ENCODE results near the gene GPR32. TPM values are rescaled to one million over a fixed set of nuclear protein-coding genes. Genes with fewer than 3 reads are reported as not detected.
"Not testable (repeated sequence)": the region's sequence is repeated elsewhere in the genome, so short reads cannot be mapped to it uniquely, and the experiment has no call there.

The GPR32 gene
- total and polyA plus RNA-seq, 12 donors, result 16.0 TPM; not detected in 11

DNA sequence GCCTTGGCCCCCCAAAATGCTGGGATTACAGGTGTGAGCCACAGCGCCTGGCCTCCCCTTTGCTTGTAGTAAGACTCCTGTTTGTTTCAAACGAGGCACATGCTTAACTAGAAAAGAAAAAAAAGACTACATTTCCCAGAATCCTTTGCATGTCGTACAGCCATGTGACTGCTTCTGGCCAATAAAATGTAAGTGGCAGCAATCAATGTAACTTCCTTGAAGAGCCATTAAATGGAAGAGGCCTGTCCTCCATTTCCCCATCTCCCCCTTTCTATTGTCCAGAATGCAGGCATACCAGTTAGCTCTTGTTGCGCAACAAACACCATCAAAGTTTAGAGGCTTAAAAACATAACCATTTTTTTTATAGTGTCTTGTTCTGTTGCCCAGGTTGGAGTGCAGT is 10.4 kb upstream of the GPR32 start:
- WGBS, 4 donors, result 58 to 72% (median 71%) methylated on average over 4 of the region's 4 CpGs
- no peak for TF ChIP-seq POLR2A (IDR thresholded peaks at IDR 0.05)
- TF ChIP-seq, protein P1, sequence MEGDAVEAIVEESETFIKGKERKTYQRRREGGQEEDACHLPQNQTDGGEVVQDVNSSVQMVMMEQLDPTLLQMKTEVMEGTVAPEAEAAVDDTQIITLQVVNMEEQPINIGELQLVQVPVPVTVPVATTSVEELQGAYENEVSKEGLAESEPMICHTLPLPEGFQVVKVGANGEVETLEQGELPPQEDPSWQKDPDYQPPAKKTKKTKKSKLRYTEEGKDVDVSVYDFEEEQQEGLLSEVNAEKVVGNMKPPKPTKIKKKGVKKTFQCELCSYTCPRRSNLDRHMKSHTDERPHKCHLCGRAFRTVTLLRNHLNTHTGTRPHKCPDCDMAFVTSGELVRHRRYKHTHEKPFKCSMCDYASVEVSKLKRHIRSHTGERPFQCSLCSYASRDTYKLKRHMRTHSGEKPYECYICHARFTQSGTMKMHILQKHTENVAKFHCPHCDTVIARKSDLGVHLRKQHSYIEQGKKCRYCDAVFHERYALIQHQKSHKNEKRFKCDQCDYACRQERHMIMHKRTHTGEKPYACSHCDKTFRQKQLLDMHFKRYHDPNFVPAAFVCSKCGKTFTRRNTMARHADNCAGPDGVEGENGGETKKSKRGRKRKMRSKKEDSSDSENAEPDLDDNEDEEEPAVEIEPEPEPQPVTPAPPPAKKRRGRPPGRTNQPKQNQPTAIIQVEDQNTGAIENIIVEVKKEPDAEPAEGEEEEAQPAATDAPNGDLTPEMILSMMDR (IDR thresholded peaks at IDR 0.05), result no peak
- Histone ChIP-seq H3K27me3 (no peaks in the 10 kb centered on the region), H3K9me3 (replicated peaks in 1 of 3) (no peaks in the 10 kb centered on the region), H3K36me3 (replicated peaks in 1 of 2) (no peaks in the 10 kb centered on the region), H3K4me3 (no peak overlapping the region), H3K27ac (no peak overlapping the region), H3K4me1 (replicated peaks in 1 of 2) (no peaks in the 10 kb centered on the region)
- DNase-seq, result no peak
- intact Hi-C loops (cut with DNase I), result no loop called here

DNA sequence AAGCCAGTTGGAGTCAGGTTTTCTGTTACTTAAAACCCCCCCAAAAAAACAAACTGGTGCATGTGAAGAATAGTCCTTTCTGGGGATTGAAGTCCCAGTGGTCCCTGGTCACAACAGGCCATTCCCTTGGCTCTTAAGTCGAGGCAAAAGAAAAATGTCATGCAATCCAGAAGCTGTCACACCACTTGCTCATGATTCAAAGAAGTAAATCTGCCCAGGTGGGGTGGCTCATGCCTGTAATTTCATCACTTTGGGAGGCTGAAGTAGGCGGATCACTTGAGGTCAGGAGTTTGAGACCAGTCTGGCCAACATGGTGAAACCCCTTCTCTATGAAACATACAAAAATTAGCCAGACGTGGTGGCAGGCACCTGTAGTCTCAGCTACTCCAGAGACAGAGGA is 8.8 kb upstream of the GPR32 start:
- H3K27ac ChIP-seq; H3K4me1 ChIP-seq (replicated peaks in 1 of 2); H3K4me3 ChIP-seq; H3K9me3 ChIP-seq (replicated peaks in 1 of 3); H3K27me3 ChIP-seq; H3K36me3 ChIP-seq (replicated peaks in 1 of 2); intact Hi-C loops (cut with DNase I); DNase-seq: not testable (repeated sequence)
- WGBS, 4 donors, result 49 to 68% (median 54%) methylated on average over 3 of the region's 3 CpGs

DNA sequence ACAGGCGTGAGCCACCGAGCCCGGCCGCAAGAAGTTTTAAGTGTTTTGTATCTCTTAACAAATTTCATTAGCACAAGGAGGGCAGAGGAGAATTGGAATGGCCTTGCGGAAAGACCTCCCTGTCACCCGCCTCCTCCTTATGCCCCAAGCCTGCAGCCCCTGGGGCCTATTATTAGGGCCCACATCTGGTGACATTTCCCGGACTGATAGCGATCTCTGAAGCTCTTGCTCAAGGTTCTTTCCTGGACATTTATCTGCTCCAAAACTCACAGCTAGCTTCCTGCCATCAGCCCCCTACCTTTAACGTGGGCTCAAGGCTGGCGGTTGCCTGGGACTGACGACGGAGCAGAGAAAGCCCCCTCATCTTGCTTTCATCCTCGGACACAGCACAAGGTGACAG is 6.7 kb upstream of the GPR32 start:
- DNase-seq; intact Hi-C loops (cut with DNase I); H3K4me3 ChIP-seq; H3K4me1 ChIP-seq (replicated peaks in 1 of 2); H3K27me3 ChIP-seq; H3K9me3 ChIP-seq (replicated peaks in 1 of 3); H3K27ac ChIP-seq; H3K36me3 ChIP-seq (replicated peaks in 1 of 2): not testable (repeated sequence)
- 39 to 49% (median 43%) methylated on average over 4 to 11 of the region's 13 CpGs for WGBS, 4 donors

DNA sequence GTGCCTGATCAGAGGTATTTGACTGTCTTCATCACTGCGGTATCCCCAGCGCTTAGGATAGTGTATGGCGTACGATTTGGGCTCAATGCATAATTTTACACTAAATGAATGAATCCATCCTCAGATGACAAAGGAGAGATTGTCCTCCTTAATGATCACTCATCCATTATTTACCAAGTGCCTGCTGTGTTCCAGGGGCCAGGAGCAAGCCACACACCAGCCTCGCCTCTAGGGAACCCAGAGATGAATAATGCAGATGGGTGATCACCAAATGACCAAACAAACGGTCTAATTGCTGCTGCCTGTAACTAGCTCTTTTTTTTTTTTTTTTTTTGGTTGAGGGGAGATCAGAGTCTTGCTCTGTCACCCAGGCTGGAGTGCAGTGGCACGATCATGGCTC is 5.9 kb upstream of the GPR32 start:
- Histone ChIP-seq H3K9me3 (replicated peaks in 1 of 3) (no peaks in the 10 kb centered on the region), H3K27ac (no peak overlapping the region), H3K27me3 (peaks cover 7% of the 10 kb centered on the region), H3K36me3 (replicated peaks in 1 of 2) (no peaks in the 10 kb centered on the region), H3K4me3 (no peak overlapping the region), H3K4me1 (replicated peaks in 1 of 2) (no peaks in the 10 kb centered on the region)
- intact Hi-C loops (cut with DNase I), result no loop called here
- no peak for TF ChIP-seq POLR2A (IDR thresholded peaks at IDR 0.05)
- TF ChIP-seq, protein P1 (IDR thresholded peaks at IDR 0.05), result no peak
- DNase-seq, result no peak
- WGBS, 4 donors, result 56 to 63% (median 59%) methylated on average over 7 of the region's 7 CpGs

DNA sequence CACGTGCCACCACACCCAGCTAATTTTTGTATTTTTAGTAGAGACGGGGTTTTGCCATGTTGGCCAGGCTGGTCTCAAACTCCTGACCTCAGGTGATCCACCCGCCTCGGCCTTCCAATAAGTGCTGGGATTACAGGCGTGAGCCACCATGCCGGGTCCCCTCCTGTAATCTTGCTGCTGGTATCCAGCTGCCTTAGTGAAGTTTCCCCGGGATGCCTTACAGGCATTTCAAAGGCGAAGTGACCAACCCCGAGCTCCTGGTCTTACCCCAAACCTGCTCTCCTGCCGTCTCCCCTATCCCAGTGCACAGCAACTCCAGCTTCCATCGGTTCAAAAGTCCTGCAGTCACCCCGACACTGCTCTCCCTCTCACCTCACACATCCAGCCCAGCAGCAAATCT is 3.5 kb upstream of the GPR32 start:
- H3K27me3 ChIP-seq; H3K4me3 ChIP-seq; intact Hi-C loops (cut with DNase I); H3K4me1 ChIP-seq (replicated peaks in 1 of 2); H3K27ac ChIP-seq; DNase-seq; H3K9me3 ChIP-seq (replicated peaks in 1 of 3); H3K36me3 ChIP-seq (replicated peaks in 1 of 2): not testable (repeated sequence)
- 55 to 71% (median 60%) methylated on average over 9 to 12 of the region's 12 CpGs for WGBS, 4 donors

DNA sequence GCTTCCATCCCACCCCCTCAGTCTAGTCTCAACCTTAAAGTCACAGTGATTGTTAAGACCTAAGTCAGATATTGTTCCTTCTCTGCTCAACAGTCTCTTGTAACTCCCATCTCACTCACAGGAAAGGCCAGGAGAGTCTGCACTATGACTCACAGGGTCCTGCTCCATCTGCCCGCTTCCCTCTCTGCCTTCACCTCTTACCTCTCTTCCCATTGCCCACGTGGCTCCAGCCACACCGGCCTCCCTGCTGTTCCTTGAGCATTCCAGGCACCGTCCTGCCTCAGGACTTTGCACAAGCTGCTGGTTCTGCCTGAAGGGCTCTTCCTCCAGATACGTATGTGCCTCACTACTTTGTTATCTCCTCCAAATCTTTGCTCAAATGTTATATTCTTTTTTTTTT is 3.0 kb upstream of the GPR32 start:
- WGBS, 4 donors, result 20 to 35% (median 24%) methylated on average over 5 of the region's 5 CpGs
- H3K9me3 ChIP-seq (replicated peaks in 1 of 3); H3K4me1 ChIP-seq (replicated peaks in 1 of 2); H3K36me3 ChIP-seq (replicated peaks in 1 of 2); H3K27me3 ChIP-seq; DNase-seq; H3K27ac ChIP-seq; H3K4me3 ChIP-seq; intact Hi-C loops (cut with DNase I): not testable (repeated sequence)

Measured in adrenal gland (tissue), 12 donors.